Vagina (tissue), 2 donors: ENCODE results near the gene CCDC85C.

Experiments used
- CTCF ChIP-seq, 3 experiments: fragments of 450-650 bp in 2 of 3; fragments of 200-600 bp in 1 of 3; sonication (generic) in 1 of 3; IDR thresholded peaks; one replicate each; pipeline ENCODE4 v1.5.1; 2017 to 2019; ENCODE audit warnings: antibody characterized with exemption in 3 of 3, mild to moderate bottlenecking in 2 of 3, moderate library complexity in 2 of 3
- POLR2A ChIP-seq, 2 donors: fragments of 450-650 bp; IDR thresholded peaks; one replicate each; pipeline ENCODE4 v1.6.1; 2017; ENCODE audit warnings: antibody characterized with exemption in 2 of 2, mild to moderate bottlenecking in 2 of 2, moderate library complexity in 2 of 2
- POLR2AphosphoS5 ChIP-seq, 2 donors: sonication (generic); formaldehyde crosslinking; IDR thresholded peaks; one replicate each; pipeline ENCODE4 v1.9.0; 2017; ENCODE audit warnings: antibody characterized with exemption in 2 of 2, mild to moderate bottlenecking in 2 of 2, low read depth in 1 of 2; ENCODE audit not compliant: insufficient read depth in 1 of 2

- TF ChIP-seq CTCF (IDR thresholded peaks at IDR 0.05) (no peak), POLR2AphosphoS5 (IDR thresholded peaks at IDR 0.05; ENCODE audit: insufficient read depth in 1 of 2, low read depth in 1 of 2) (no peak), POLR2A (IDR thresholded peaks at IDR 0.05) (no peak)
Observed at GRCh38 chr14:99606359-99606758, 2.4 kb upstream of the CCDC85C start.
